Left ventricle myocardium inferior (tissue), 1 donor: Measurements from ENCODE around the gene HSD17B3. TPM values are rescaled to one million over a fixed set of nuclear protein-coding genes. Genes with fewer than 3 reads are reported as not detected.

Experiments used
- DNase-seq: peaks from one replicate; pipeline ENCODE4 v3.0.0-alpha.2; 2020
- H3K27ac ChIP-seq: fragments of 200-600 bp; replicated peaks from 2 replicates; pipeline ENCODE4 v1.8.0; 2021
- H3K27me3 ChIP-seq: fragments of 200-600 bp; 2 replicates; pipeline ENCODE4 v1.8.0; 2021; ENCODE audit warnings: low read depth
- H3K36me3 ChIP-seq: fragments of 200-600 bp; 2 replicates; pipeline ENCODE4 v1.8.0; 2021
- H3K4me1 ChIP-seq: fragments of 200-600 bp; 2 replicates; pipeline ENCODE4 v1.8.0; 2021
- H3K4me3 ChIP-seq: fragments of 200-600 bp; 2 replicates; pipeline ENCODE4 v1.8.0; 2021; ENCODE audit warnings: mild to moderate bottlenecking, moderate library complexity
- H3K9me3 ChIP-seq: fragments of 200-600 bp; replicated peaks from 2 replicates; pipeline ENCODE4 v1.8.0; 2021
- CTCF ChIP-seq: fragments of 200-600 bp; IDR thresholded peaks from 2 replicates; pipeline ENCODE4 v1.8.0; 2021; ENCODE audit warnings: antibody characterized with exemption, mild to moderate bottlenecking, borderline replicate concordance
- intact Hi-C: fragments of 100-400 bp; cut with micrococcal nuclease; formaldehyde crosslinking; loops from one replicate; pipeline ENCODE4 v1.11.0; 2022
- total RNA-seq: library from RNA; stranded (reverse); fragmentation: NEBNext Ultra II Directional; extraction: Animal tissue kit (Norgen Biotek cat#: 25700); gene quantifications from one replicate; pipeline ENCODE4 v1.2.1, GENCODE V29; 2021
- donor health status: DM: no; HTN: yes; CAD: no; lungs with severe emphysema.

Gene HSD17B3
- total RNA-seq, 1 donor from 2014 or later: 1.4 TPM

- DNase-seq: no peak
- Histone ChIP-seq H3K4me3 (no peak overlapping the region), H3K27me3 (no peaks in the 10 kb centered on the region), H3K27ac (no peak overlapping the region), H3K9me3 (peaks cover 35% of the 10 kb centered on the region), H3K36me3 (no peaks in the 10 kb centered on the region), H3K4me1 (no peaks in the 10 kb centered on the region)
- intact Hi-C loops: no loop called here
- no peak for TF ChIP-seq CTCF
Measured at GRCh38 chr9:96279932-96280331, 22.0 kb downstream of the HSD17B3 start.

- Histone ChIP-seq H3K4me1 (no peaks in the 10 kb centered on the region), H3K36me3 (peaks cover 6% of the 10 kb centered on the region), H3K4me3 (no peak overlapping the region), H3K9me3 (peaks cover 39% of the 10 kb centered on the region), H3K27me3 (no peaks in the 10 kb centered on the region), H3K27ac (no peak overlapping the region)
- no peak for TF ChIP-seq CTCF
- intact Hi-C loops: no loop called here
- no peak for DNase-seq
Measured at GRCh38 chr9:96274939-96275338, 27.0 kb downstream of the HSD17B3 start.

- H3K4me1 ChIP-seq: no peaks in the 10 kb centered on the region
- H3K9me3 ChIP-seq: peaks cover 23% of the 10 kb centered on the region
- H3K4me3 ChIP-seq: no peak overlapping the region
- H3K36me3 ChIP-seq: peaks cover 6% of the 10 kb centered on the region
- intact Hi-C loops: no loop called here
- TF ChIP-seq CTCF: no peak
- H3K27me3 ChIP-seq: no peaks in the 10 kb centered on the region
- no peak overlapping the region for H3K27ac ChIP-seq
- no peak for DNase-seq
Measured at GRCh38 chr9:96270236-96270744, 31.7 kb downstream of the HSD17B3 start.

- TF ChIP-seq CTCF: no peak
- intact Hi-C loops: no loop called here
- no peak for DNase-seq
- no peaks in the 10 kb centered on the region for H3K4me1 ChIP-seq
- H3K36me3 ChIP-seq: no peaks in the 10 kb centered on the region
- H3K9me3 ChIP-seq: no peaks in the 10 kb centered on the region
- no peaks in the 10 kb centered on the region for H3K27me3 ChIP-seq
- no peak overlapping the region for H3K4me3 ChIP-seq
- no peak overlapping the region for H3K27ac ChIP-seq
Measured at GRCh38 chr9:96258967-96259366, 43.0 kb downstream of the HSD17B3 start.

- Histone ChIP-seq H3K4me1 (no peaks in the 10 kb centered on the region), H3K9me3 (no peaks in the 10 kb centered on the region), H3K27me3 (no peaks in the 10 kb centered on the region), H3K36me3 (no peaks in the 10 kb centered on the region), H3K4me3 (no peak overlapping the region), H3K27ac (no peak overlapping the region)
- no peak for TF ChIP-seq CTCF
- intact Hi-C loops: no loop called here
- DNase-seq: no peak
Measured at GRCh38 chr9:96256800-96257199, 45.2 kb downstream of the HSD17B3 start.
